GM18498 (cell line): ENCODE data around the gene MIEF1.

Source experiments
- ATAC-seq: cut with Tn5 transposase; IDR thresholded peaks from one replicate; pipeline ENCODE4 v1.9.1; 2021; ENCODE audit warnings: mild to moderate bottlenecking, moderate library complexity; ENCODE audit not compliant: unreplicated experiment

The MIEF1 gene

DNA sequence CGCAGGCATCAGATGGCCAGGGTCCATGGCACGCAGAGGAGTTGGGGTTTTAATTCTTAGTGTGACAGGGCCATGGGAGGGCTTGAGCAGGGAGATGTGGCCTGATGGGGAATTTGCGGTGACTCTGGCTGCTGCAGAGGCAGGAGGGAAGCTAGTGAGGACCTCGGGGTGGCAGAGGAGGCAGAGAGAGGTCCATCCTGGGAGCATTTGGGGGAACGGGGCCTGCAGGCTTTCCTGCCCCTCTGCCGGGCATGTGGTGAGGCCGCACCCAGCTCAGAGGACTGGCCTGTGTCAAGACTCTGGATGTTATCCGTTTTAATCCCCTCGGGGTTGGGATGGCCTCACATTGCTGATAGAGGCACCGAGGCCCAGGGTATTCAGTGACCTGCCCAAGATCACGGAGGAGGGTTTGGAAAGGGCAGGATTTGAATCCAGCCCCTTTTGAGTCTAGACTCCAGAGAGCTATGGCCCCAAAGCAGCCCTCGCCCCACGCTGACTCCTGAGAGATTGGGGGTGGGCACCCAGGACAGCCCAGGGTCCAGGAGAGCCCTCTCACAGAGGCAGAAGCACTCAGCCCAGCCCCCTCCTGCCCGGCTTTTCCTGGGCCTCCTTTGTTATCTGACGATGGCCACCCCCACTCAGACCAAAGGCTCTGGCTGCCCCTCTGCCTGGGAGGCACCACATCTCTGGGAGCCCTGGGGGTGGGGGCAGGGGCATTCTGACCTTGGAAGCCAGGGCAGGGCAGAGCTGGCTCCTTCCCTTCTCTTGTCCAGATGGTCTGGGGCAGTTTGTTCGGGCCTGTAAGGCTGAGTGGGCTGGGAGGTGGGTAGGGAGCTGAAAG, 31.4 kb upstream of the MIEF1 start:
- no peak for ATAC-seq

DNA sequence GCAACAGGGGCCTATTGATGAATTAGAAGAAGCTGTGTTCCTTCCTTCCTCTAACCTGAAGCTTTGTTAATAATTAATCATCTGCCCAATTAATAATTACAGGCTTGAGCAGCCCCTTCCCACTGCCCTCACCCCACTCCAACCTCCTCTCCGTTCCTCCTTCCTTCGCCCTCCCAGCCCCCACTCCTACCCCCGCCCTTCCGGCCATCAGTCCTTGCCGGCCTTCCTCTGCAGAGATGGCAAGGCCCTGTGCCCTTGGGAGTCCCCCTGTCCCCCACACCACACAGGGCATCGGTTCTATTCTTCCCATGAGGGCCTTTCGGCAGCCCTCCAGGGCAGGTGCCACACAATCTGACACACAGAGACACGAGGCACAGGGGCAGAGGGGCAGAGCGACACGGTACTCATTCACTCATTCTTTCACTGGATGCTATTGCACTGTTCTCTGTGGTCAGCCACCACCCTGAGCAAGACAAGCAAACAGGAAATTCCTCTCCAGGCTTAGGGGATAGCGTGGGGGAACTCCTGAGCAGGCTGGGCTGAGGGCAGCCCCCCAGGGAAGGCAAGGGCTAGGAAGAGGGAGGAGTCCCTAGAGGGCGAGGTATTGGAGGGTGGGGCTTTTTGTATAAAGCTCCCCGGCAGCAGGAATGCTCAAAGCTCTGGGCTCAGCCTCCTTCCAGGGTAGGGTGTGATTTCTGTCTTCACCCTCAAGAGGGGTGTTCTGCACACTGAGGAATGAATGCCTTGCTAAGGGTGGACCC, 30.5 kb upstream of the MIEF1 start:
- no peak for ATAC-seq

DNA sequence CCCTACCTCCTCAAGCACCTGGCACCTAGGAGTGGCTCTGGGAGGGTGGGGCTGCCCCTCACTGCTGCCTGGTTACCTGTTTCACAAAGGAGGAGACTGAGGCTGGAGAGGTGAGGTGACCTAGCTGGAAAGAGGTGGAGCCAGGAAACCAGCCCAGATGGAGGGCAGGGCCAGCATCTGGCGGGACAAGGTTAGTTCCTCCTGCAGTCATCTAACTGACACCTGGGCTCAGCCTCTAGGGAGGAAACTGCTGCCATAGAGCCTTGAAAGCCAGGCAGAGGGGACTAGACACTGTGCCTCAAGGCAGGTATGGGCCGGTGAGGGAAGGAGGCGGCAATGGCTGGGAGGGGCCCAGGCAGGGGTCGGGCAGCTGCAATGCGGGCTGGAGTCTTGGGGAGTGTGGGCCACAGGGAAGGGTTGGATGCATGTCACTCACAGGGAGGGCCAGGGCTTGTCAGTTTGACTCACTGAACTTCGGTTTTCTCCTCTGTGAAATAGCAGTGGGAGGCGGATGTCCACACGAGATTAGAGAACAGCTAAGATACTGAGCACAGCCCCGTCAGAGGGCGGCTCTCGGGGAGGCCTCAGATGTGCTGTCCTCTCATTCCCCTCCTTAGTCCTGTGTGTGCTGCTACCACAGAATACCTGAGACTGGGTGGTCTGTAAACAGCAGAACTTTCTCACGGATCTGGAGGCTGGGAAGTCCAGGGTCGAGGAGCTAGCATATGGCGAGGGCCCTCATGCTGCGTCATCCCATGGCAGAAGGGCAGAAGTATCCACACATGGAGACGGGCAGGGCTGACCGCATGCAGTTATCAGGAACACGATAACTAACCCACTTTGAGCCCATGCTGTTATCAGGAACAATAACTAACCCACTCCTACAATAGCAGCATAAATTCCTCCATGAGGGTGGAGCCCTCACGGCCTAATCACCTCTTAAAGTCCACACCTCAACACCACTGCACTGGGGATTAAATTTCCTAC, 29.2 kb upstream of the MIEF1 start:
- ATAC-seq, result no peak

DNA sequence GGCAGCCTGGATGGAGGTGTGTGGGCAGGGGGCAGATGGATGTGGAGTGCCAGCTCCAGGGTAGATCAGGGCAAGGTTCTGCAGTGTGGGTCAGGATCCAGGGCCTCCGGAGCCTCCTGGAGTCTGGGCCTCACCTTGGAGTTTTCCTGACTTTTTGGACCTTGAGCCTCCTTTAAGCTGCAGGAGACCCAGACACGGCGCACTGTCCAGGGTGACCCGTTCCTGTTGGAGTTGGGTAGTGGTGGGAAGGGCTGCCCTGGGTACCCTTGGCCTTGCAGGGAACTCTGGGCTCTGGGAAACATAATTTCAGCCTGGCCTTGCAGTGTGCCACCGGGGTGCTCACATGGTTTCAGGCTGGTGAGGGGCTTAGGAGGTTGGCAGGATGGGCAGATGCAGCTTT, 28.2 kb upstream of the MIEF1 start:
- no peak for ATAC-seq

DNA sequence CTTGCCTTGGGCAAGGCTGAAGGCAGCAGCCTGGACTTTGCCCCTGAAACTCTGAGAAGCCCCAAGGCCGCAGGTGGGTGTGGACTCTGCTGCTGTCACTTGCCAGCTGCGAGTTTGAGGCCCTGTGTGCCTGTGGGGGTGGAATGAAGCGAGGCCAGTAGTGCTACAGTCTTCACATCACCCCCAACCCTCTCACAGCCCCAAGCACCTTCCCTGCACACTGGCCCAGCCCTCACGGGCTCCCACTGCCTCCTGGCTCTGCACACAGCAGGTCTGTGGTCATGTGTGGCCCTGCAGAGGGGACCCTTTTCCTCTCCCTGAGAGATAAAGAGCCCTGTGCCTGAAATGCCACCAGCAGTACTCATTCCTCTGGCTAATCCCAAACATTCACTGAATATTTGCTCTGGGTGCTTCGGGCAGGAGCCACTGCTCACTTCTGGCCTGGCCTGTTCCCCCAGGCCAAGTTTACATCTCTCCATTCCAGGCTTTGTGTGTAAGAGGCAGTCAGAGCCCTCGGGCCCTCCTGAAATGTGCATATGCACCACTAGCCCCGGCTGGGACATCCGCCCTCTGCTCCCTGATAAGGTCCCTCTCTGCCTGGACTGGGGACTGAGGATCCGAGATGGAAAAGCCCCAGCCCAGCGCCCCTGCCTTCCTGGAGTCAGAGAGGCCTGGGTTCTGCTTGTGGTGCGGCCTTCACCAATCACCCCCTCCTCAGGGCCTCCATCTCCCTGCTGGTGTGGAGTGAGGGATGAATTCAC, 27.6 kb upstream of the MIEF1 start:
- no peak for ATAC-seq

DNA sequence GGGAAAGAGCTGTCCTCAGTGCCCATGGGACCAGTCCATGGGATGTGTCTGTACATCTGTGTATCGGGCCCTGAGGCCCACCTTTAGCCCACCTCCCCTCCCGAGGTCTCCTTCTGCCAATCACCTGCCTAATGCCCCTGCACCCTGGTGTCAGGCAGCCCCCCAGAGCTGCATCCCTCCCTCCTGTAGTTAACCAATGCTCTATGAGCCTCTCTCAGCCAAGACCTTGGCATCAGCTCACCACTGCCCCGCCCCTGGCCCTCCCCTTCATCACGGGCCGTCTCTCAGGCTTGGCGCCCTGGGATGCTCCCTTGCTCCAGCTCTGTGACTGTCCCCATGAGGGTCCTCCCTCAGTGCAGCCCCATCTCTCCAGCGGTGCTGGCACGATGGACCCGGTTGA, 26.8 kb upstream of the MIEF1 start:
- no peak for ATAC-seq

DNA sequence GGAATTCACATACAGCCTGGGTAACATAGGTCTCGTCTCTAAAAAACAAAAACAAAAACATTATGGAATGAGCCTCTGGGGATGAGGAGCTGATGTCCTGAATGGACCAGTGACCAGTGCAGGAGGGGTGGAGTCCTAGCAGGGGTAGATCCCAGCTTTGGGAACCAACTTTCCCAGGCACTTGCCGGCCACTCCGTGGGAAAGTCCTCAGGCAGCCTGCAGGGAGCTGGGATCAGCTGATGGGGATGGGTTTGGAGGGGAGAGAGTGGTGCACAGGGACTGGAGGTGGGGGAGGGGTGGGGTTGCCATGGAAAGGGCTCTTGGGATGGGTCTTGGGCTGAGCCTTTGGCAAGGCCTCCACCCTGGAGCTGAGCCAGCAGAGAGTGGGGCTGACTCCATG, 26.2 kb upstream of the MIEF1 start:
- no peak for ATAC-seq

DNA sequence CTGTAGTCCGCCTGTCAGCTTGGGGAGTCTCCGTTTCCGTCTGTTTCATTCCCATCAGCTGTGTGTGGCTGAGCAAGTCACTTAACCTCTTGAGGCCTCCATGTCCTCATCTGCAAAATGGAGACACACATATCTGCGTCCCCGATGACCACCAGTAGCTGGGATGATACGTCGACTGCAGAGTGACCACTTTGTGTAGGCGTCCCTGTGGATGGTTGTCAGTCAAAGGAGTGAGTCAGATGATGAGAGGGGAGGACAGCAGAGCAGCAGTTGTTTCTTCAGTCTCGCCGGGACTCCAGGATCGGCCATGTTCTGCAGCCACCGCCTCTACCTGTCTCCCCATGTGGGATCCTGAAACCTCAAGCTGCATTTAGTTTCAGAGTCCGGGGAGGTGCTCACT, 25.4 kb upstream of the MIEF1 start:
- no peak for ATAC-seq

DNA sequence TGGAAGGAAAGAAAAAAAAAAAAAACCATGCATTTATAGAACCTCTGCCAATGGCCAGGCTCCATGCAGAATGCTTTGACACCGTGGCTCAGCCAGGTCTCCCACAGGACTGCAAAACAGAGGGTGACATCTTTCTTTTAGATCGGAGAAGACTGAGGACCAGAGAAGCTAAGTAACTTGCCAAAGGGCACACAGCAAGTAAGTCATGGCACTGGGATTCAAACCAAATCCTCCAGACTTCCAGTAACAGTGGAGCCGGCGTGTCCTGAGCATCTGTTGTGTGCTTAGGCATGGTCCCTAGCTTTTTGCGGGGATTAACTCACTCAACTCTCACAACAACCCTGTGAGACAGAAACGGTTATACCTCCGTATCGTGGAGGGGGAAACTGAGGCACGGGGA, 24.5 kb upstream of the MIEF1 start:
- ATAC-seq, result no peak

DNA sequence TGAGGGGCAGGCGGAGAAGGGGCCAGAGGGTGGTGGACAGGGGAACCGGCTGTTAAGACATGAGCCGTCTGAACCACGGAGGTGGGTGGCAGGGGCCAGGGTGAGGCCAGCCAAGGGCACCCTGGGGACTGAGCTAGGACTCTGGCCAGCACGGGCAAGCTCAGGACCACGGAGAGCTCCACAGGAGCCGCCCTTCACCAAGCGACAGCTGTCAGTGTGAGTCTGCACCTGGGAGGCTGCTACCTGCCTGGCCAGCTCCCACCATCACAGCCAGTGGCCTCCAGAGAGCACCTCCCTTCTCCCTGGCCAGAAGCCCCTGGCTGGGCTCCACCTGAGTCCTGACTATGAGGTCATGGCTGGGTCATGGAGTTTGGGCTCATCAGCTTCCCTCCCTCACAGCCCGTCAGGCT, 23.6 kb upstream of the MIEF1 start:
- ATAC-seq, result no peak

DNA sequence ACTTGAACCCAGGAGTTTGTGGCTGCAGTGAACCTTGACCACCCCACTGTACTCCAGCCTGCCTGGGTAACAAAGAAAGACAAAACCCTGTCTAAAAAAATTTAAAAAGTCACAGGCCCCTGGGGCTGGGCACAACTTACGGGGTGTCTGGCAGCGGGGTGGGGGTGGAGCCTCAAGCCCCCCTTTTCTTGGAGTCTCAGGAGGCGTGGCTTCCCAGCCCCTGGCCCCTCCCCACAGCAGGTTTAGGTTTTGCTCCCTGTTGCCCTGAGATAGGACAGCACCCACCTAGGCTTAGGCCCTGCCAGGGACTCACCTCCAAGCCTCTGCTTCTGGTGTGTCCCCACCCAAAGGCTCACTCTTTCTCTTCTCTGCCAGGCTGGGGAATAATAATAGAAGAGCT, 22.8 kb upstream of the MIEF1 start:
- no peak for ATAC-seq

DNA sequence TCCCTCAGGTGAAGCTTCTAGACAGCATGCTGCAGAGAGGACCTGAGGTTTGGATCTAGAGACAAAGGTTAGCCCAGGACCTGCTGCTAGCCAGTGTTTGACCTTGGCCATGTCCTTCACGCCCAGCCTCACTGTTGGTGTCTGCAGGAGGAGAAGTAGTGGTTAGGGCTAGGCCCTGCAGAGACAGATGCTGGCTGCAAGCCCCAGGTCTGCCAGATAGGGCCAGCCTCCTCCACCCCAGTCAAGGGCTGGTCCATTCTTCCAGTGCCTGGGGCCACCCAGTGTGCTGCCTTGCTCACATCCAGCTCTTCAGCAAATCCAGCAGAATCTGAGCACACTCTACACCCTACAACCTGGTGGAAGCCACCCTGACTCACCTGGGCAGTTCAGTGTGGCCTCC, 21.5 kb upstream of the MIEF1 start:
- no peak for ATAC-seq

DNA sequence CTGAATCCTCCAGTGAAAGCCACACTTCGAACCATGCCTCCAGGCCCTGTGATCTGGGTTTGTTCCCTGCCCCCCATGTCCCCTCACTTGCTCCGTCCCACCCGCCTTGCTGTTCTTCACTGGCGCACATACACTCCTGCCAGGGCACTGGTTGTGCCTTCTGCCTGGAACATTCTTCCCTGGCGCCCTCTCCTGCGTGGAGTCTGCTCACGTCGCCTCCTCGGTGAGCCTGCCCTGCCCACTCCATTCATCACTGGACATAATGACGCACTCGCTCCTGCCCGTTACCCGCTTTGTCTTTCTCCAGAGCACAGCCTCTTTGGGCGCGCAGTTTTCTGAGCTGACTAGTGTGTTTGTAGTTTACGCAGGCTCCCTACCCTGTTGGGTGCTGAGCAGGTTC, 21.0 kb upstream of the MIEF1 start:
- no peak for ATAC-seq

DNA sequence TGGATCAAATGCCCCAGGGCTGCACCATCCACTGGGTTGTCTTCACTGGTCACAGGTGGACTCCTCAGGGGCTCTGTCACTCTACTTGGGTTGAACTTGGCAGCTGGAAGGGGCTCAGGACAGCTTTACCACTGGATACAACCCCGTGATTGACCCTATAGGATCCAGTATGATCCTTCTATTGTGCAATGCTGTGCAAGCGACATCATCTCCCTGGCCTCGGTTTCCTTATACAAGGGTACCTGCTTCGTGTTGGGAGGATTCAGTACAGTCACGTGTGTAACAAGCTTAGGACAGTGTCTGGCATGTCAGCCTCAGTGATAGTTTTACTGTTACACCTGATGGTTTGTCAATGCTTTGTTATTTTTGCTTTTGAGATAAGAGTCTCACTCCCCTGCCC, 20.5 kb upstream of the MIEF1 start:
- ATAC-seq, result no peak

DNA sequence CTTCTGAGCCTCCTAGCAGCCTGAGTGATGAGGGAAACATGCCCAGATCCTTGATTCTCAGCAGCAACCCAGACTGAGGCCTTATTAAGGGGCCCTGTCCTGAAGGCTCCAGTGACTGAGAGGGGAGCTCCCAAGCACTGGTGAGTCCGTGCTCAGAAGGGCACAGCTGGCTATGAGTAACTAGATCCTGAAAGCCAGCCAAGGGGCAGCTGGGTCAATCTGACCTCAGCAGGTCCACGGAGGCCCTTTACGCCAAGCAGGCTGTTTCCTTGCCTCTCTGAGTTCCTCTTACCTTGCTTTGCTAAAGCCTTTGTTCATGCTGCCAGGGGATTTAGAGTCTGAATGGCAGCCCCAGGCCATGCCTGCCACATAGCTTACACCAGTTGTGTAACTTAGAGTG, 19.3 kb upstream of the MIEF1 start:
- no peak for ATAC-seq

DNA sequence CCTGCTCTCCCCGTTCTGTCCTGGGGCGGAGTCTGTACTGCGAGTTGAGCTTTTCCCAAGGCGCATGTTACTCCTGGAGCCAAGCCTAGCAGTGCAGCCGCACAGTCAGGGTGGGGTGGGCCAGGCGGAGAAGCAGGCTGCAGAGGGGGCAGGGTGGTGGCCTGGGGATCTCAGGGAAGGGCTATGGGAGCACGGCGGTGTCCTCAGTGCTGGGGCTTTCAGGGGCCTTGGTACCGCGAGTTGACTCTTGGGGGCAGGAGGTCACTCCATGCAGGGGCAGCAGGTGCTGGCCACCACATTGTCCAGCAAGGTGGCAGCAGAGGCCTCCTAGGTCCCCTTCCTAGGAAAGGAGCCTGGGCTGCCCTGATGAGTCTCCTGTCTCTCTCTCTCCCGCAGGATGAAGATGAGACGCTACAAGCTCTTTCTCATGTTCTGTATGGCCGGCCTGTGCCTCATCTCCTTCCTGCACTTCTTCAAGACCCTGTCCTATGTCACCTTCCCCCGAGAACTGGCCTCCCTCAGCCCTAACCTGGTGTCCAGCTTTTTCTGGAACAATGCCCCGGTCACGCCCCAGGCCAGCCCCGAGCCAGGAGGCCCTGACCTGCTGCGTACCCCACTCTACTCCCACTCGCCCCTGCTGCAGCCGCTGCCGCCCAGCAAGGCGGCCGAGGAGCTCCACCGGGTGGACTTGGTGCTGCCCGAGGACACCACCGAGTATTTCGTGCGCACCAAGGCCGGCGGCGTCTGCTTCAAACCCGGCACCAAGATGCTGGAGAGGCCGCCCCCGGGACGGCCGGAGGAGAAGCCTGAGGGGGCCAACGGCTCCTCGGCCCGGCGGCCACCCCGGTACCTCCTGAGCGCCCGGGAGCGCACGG, 14.9 kb upstream of the MIEF1 start:
- ATAC-seq, result no peak

DNA sequence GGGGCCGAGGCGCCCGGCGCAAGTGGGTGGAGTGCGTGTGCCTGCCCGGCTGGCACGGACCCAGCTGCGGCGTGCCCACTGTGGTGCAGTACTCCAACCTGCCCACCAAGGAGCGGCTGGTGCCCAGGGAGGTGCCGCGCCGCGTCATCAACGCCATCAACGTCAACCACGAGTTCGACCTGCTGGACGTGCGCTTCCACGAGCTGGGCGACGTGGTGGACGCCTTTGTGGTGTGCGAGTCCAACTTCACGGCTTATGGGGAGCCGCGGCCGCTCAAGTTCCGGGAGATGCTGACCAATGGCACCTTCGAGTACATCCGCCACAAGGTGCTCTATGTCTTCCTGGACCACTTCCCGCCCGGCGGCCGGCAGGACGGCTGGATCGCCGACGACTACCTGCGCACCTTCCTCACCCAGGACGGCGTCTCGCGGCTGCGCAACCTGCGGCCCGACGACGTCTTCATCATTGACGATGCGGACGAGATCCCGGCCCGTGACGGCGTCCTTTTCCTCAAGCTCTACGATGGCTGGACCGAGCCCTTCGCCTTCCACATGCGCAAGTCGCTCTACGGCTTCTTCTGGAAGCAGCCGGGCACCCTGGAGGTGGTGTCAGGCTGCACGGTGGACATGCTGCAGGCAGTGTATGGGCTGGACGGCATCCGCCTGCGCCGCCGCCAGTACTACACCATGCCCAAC, 14.1 kb upstream of the MIEF1 start:
- no peak for ATAC-seq

DNA sequence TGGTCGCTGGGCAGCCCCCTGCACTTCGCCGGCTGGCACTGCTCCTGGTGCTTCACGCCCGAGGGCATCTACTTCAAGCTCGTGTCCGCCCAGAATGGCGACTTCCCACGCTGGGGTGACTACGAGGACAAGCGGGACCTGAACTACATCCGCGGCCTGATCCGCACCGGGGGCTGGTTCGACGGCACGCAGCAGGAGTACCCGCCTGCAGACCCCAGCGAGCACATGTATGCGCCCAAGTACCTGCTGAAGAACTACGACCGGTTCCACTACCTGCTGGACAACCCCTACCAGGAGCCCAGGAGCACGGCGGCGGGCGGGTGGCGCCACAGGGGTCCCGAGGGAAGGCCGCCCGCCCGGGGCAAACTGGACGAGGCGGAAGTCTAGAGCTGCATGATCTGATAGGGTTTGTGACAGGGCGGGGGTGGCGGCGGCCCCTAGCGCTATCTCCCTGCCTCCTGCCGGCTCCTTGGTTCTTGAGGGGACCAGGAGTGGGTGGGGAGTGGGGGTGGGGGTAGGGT, 13.5 kb upstream of the MIEF1 start:
- no peak for ATAC-seq
